ENCODE results near the gene ABCC5. TPM values are rescaled to one million over a fixed set of nuclear protein-coding genes. Genes with fewer than 3 reads are reported as not detected.
A peak's percentile ranks its signal among the peaks of the same experiment; 100 is the strongest.

Gene ABCC5
- polyA plus RNA-seq, 1 donor (not counting 4 experiments of a cell fraction or from before 2014, with no cell fraction given): 28.7 TPM

DNA sequence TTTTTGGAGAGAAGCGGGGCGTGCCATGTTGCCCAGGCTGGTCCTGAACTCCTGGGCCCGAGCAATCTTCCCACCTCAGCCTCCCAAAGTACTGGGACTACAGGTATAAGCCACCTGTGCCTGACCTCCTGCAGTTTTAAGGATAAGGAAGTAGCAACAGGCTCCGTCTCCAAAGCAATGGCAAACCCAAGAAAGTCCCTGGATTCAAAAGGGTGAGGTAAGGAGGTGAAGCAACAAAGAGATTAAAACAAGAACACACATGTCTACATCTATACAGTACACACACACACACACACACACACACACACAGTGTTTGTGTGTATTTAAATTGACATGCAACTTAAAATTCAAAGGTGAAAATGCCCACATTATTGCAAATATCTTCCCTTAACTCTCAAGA, 58.9 kb downstream of the ABCC5 start:
- FAIRE-seq (no peak), DNase-seq (ENCODE audit: low read depth, low spot score) (no peak)
- no peak overlapping the region for H2AFZ ChIP-seq (ENCODE audit: control insufficient read depth, low read length)
- no peaks in the 10 kb centered on the region for H3K27me3 ChIP-seq (ENCODE audit: control insufficient read depth, extremely low read depth, insufficient read depth, low read length)
- peak overlapping the region; percentile 55 for H3K9ac ChIP-seq (ENCODE audit: control insufficient read depth, extremely low read depth, insufficient read depth, low read length)
- no peaks in the 10 kb centered on the region for H3K79me2 ChIP-seq (ENCODE audit: control insufficient read depth, insufficient read depth, low read length)
- H4K20me1 ChIP-seq (ENCODE audit: control insufficient read depth, extremely low read depth, insufficient read depth, low read length): no peaks in the 10 kb centered on the region
- peak overlapping the region in 1 of 3 experiments; percentile 12 for H3K4me3 ChIP-seq (ENCODE audit: control insufficient read depth in 2 of 3, extremely low read depth in 1 of 3, insufficient read depth in 2 of 3, low read depth in 1 of 3, low read length in 3 of 3)
- TF ChIP-seq, protein P1, sequence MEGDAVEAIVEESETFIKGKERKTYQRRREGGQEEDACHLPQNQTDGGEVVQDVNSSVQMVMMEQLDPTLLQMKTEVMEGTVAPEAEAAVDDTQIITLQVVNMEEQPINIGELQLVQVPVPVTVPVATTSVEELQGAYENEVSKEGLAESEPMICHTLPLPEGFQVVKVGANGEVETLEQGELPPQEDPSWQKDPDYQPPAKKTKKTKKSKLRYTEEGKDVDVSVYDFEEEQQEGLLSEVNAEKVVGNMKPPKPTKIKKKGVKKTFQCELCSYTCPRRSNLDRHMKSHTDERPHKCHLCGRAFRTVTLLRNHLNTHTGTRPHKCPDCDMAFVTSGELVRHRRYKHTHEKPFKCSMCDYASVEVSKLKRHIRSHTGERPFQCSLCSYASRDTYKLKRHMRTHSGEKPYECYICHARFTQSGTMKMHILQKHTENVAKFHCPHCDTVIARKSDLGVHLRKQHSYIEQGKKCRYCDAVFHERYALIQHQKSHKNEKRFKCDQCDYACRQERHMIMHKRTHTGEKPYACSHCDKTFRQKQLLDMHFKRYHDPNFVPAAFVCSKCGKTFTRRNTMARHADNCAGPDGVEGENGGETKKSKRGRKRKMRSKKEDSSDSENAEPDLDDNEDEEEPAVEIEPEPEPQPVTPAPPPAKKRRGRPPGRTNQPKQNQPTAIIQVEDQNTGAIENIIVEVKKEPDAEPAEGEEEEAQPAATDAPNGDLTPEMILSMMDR (optimal IDR thresholded peaks at IDR 0.05 in 1 of 3, IDR thresholded peaks at IDR 0.05 in 1 of 3, conservative IDR thresholded peaks at IDR 0.05 in 1 of 3; ENCODE audit: extremely low read depth in 1 of 3, insufficient read depth in 2 of 3, low read length in 3 of 3): no peak
- no peak for TF ChIP-seq EZH2 (IDR thresholded peaks at IDR 0.05; ENCODE audit: low read length)
- dilution Hi-C loops (cut with MboI; ENCODE audit: extremely low pct_ligation_motif_present, low sequenced_read_pairs): no loop called here
- H3K4me1 ChIP-seq (ENCODE audit: control insufficient read depth, extremely low read depth, insufficient read depth, low read length): peaks cover 13% of the 10 kb centered on the region
- no peaks in the 10 kb centered on the region for H3K9me1 ChIP-seq (ENCODE audit: control insufficient read depth, extremely low read depth, insufficient read depth, low read length)
- H3K4me2 ChIP-seq (ENCODE audit: control insufficient read depth, extremely low read depth, insufficient read depth, low read depth, low read length): peak overlapping the region; percentile 61
- peak overlapping the region; percentile 92 for H3K27ac ChIP-seq (ENCODE audit: control insufficient read depth, insufficient read depth, low read length)
- H3K9me3 ChIP-seq (ENCODE audit: control insufficient read depth, low read depth, low read length): peaks cover 2% of the 10 kb centered on the region
- H3K36me3 ChIP-seq (ENCODE audit: control insufficient read depth in 2 of 2, extremely low read depth in 1 of 2, insufficient read depth in 2 of 2, low read length in 2 of 2): peaks cover 3 to 15% of the 10 kb centered on the region in 2 experiments

DNA sequence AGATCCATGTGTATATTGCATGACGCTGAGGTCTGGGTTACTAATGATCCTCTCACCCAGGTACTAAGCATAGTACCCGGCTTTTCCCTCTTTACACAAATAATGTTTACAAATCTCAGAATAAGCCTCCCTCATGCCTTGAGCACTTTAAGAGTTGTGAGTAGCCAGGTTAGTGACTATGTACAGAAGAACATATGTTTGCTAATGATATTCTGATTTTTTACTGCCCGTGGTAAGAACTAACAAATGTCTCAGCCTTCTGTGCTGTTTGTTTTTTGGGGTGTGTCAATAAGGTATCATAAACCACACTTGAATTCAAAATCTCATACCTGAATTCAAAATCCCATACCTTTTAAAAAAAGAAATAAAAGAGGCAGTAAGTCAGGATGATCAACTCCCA, 59.5 kb downstream of the ABCC5 start:
- DNase-seq (ENCODE audit: low read depth, low spot score): no peak
- dilution Hi-C loops (cut with MboI; ENCODE audit: extremely low pct_ligation_motif_present, low sequenced_read_pairs): no loop called here

More for the DNA sequence above, 59.5 kb downstream of the ABCC5 start:
- H3K9me1 ChIP-seq (ENCODE audit: control insufficient read depth, extremely low read depth, insufficient read depth, low read length): no peaks in the 10 kb centered on the region
- FAIRE-seq: no peak
- H3K9me3 ChIP-seq (ENCODE audit: control insufficient read depth, low read depth, low read length): peaks cover 2% of the 10 kb centered on the region
- peaks cover 13% of the 10 kb centered on the region for H3K4me1 ChIP-seq (ENCODE audit: control insufficient read depth, extremely low read depth, insufficient read depth, low read length)
- no peak overlapping the region for H3K4me2 ChIP-seq (ENCODE audit: control insufficient read depth, extremely low read depth, insufficient read depth, low read depth, low read length)
- peak overlapping the region; percentile 55 for H3K9ac ChIP-seq (ENCODE audit: control insufficient read depth, extremely low read depth, insufficient read depth, low read length)
- H3K36me3 ChIP-seq (ENCODE audit: control insufficient read depth in 2 of 2, extremely low read depth in 1 of 2, insufficient read depth in 2 of 2, low read length in 2 of 2): peaks cover 5 to 13% of the 10 kb centered on the region in 2 experiments
- no peaks in the 10 kb centered on the region for H3K79me2 ChIP-seq (ENCODE audit: control insufficient read depth, insufficient read depth, low read length)
- H3K27me3 ChIP-seq (ENCODE audit: control insufficient read depth, extremely low read depth, insufficient read depth, low read length): no peaks in the 10 kb centered on the region
- H2AFZ ChIP-seq (ENCODE audit: control insufficient read depth, low read length): no peak overlapping the region
- H4K20me1 ChIP-seq (ENCODE audit: control insufficient read depth, extremely low read depth, insufficient read depth, low read length): no peaks in the 10 kb centered on the region
- no peak overlapping the region for H3K4me3 ChIP-seq (ENCODE audit: control insufficient read depth in 2 of 3, extremely low read depth in 1 of 3, insufficient read depth in 2 of 3, low read depth in 1 of 3, low read length in 3 of 3)
- TF ChIP-seq, protein P1 (optimal IDR thresholded peaks at IDR 0.05 in 1 of 3, IDR thresholded peaks at IDR 0.05 in 1 of 3, conservative IDR thresholded peaks at IDR 0.05 in 1 of 3; ENCODE audit: extremely low read depth in 1 of 3, insufficient read depth in 2 of 3, low read length in 3 of 3): no peak
- TF ChIP-seq EZH2 (IDR thresholded peaks at IDR 0.05; ENCODE audit: low read length): no peak
- peak overlapping the region; percentile 92 for H3K27ac ChIP-seq (ENCODE audit: control insufficient read depth, insufficient read depth, low read length)

All from keratinocyte (primary cell).